ENCODE data around the gene RUVBL2.
A peak's percentile ranks its signal among the peaks of the same experiment; 100 is the strongest.
"Not testable (repeated sequence)": the region's sequence is repeated elsewhere in the genome, so short reads cannot be mapped to it uniquely, and the experiment has no call there.

RUVBL2 gene

GRCh38 chr19:49018388-49019241, 24.9 kb downstream of the RUVBL2 start:
- DNase-seq (ENCODE audit: low read depth in 2 of 2), result not testable (repeated sequence)

- DNase-seq (ENCODE audit: low read depth in 2 of 2), result peak; percentile 33 to 50
Observed at GRCh38 chr19:49019242-49019932, 25.7 kb downstream of the RUVBL2 start.

- no peak for DNase-seq (ENCODE audit: low read depth in 2 of 2)
Observed at GRCh38 chr19:49020342-49020741, 26.7 kb downstream of the RUVBL2 start.

GRCh38 chr19:49020931-49021895, 27.5 kb downstream of the RUVBL2 start:
- DNase-seq (ENCODE audit: low read depth in 2 of 2), result no peak

GRCh38 chr19:49022116-49022515, 28.4 kb downstream of the RUVBL2 start:
- no peak for DNase-seq (ENCODE audit: low read depth in 2 of 2)

- not testable (repeated sequence) for DNase-seq (ENCODE audit: low read depth in 2 of 2)
Observed at GRCh38 chr19:49024233-49024632, 30.5 kb downstream of the RUVBL2 start, which contains the start of gene CGB3. CGB3 (minus strand) TSS chr19:49024333; CDS start chr19:49023971, 362 bp downstream.

GRCh38 chr19:49025088-49025487, 31.4 kb downstream of the RUVBL2 start:
- DNase-seq (ENCODE audit: low read depth in 2 of 2), result not testable (repeated sequence)

GRCh38 chr19:49025599-49025998, 31.9 kb downstream of the RUVBL2 start:
- DNase-seq (ENCODE audit: low read depth in 2 of 2), result not testable (repeated sequence)

GRCh38 chr19:49028686-49029085, 35.0 kb downstream of the RUVBL2 start:
- not testable (repeated sequence) for DNase-seq (ENCODE audit: low read depth in 2 of 2)

- DNase-seq (ENCODE audit: low read depth in 2 of 2), result not testable (repeated sequence)
Observed at GRCh38 chr19:49029749-49030148, 36.1 kb downstream of the RUVBL2 start.

GRCh38 chr19:49030323-49030722, 36.6 kb downstream of the RUVBL2 start:
- DNase-seq (ENCODE audit: low read depth in 2 of 2), result not testable (repeated sequence)

- DNase-seq (ENCODE audit: low read depth in 2 of 2), result not testable (repeated sequence)
Observed at GRCh38 chr19:49031642-49032301, 38.1 kb downstream of the RUVBL2 start, which contains the start of gene CGB2. CGB2 (plus strand) TSS chr19:49031890; CDS start chr19:49032096, 206 bp downstream.

- not testable (repeated sequence) for DNase-seq (ENCODE audit: low read depth in 2 of 2)
Observed at GRCh38 chr19:49036815-49037214, 43.1 kb downstream of the RUVBL2 start, which contains the start of gene CGB1. CGB1 (minus strand) TSS chr19:49036895; CDS start chr19:49036711, 184 bp downstream.

- not testable (repeated sequence) for DNase-seq (ENCODE audit: low read depth in 2 of 2)
Observed at GRCh38 chr19:49038111-49038510, 44.4 kb downstream of the RUVBL2 start.

GRCh38 chr19:49038557-49039276, 45.0 kb downstream of the RUVBL2 start:
- DNase-seq (ENCODE audit: low read depth in 2 of 2), result not testable (repeated sequence)

GRCh38 chr19:49039736-49040135, 46.0 kb downstream of the RUVBL2 start:
- DNase-seq (ENCODE audit: low read depth in 2 of 2), result not testable (repeated sequence)

GRCh38 chr19:49042177-49042576, 48.5 kb downstream of the RUVBL2 start:
- no peak for DNase-seq (ENCODE audit: low read depth in 2 of 2)

- not testable (repeated sequence) for DNase-seq (ENCODE audit: low read depth in 2 of 2)
Observed at GRCh38 chr19:49042666-49043065, 49.0 kb downstream of the RUVBL2 start.

GRCh38 chr19:49043548-49043947, 49.9 kb downstream of the RUVBL2 start, which contains the start of gene CGB5:
CGB5 (plus strand) TSS chr19:49043848; CDS start chr19:49044210, 362 bp downstream.
- not testable (repeated sequence) for DNase-seq (ENCODE audit: low read depth in 2 of 2)

GRCh38 chr19:49049011-49049410, 55.3 kb downstream of the RUVBL2 start, which contains the start of gene CGB8:
CGB8 (minus strand) TSS chr19:49049111; CDS start chr19:49048739, 372 bp downstream.
- DNase-seq (ENCODE audit: low read depth in 2 of 2), result not testable (repeated sequence)
